ENCODE measurements around the gene IGLON5.

Gene IGLON5

DNA sequence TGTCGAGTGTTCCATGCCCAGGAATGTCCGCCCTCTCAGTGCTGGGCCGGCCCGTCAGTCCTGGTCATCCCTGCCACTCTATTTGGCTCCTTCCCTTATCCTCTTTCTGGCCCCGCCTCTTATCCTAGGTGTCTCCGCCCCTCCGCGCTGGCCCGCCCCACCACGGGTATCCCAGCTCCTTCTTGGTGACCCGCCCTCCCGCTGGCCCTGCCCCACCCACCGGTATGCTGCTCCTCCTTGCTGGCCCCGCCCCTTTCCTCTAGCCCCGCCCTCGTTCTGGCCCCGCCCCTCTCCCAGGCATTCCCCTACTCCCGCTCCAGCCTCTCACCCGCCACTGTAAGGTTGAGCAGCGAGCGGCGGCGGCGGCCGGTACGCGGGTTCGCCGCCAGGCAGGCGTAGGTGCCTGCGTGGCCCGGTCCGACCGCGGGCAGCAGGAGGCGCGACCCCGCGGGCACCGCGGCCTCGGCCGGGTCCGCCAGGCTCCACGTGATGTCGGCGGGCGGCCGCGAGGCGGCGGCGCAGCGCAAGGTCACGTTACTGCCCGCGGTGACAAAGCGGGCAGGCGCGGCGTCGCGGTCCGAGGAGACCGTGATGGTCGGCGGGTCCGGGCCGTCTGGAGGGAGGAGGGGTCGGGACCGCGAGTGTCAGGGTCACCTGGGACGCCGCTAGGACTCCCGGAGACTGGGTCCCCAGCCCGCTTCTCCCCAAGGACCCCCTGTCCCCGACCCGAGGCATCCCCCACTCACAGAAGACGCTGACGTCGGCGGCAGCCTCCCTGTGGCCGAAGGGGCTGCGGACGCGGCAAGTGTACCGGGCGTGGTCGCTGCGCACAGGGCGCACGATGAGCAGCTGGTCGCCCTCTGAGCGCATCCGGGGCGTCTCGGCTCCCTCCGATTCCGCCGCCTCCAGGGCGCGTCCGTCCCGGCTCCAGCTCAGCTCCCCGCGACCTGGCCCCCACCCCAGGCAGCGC, 28.5 kb downstream of the IGLON5 start:
- no peak for DNase-seq

DNA sequence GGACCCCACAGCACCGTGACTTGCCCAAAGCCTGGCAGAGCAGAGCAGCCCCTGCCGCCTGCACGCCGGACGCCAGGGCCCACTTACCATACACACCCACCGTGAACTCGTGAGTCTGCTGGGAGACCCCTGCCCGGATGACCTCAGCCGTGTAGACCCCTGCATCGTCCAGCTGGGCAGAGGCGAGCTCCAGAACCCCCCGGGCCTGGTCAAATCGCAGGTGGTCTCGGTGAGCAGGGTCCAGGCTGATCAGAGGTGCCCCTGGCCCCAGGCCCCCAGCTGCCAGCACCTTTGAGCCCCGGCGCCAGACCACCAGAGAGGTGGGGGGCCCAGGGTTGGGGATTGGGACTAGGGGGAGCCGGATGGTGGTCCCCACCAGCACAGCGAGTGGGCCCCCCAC, 29.6 kb downstream of the IGLON5 start:
- no peak for DNase-seq

DNA sequence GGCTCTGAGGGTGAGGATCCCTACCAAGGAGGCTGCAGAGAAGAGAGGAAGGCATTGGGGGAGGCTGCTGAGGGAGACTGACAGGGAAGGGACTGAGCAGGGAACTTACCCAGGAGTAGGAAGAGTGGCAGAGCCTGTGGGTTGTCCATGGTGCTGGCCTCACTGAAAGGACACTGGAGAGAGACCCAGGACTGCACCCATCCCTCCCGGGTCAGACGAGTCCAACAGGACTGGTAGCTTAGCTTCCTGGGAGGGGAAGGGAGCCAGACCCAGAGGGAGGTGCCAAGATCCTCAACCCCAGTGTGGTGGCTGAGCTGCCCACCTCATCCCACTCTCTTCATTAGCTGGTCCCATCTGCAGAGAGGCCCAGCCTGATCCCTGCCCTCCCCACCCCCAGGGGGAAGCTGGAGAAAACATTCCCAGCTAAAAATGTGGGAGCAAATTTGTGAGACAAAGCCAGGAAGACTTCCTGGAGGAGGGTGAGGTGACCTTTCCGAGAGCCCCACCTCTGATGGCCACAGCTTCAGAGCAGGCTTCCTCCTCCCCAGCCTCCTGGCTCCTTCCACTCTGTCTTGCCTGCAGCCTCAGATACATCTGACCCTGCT, 30.6 kb downstream of the IGLON5 start, which contains the start of gene VSIG10L:
Gene VSIG10L (minus strand): TSS at position 164 of the 605 bp plus-strand sequence. CDS start 15 bp downstream, at position 149.
- DNase-seq, result no peak

DNA sequence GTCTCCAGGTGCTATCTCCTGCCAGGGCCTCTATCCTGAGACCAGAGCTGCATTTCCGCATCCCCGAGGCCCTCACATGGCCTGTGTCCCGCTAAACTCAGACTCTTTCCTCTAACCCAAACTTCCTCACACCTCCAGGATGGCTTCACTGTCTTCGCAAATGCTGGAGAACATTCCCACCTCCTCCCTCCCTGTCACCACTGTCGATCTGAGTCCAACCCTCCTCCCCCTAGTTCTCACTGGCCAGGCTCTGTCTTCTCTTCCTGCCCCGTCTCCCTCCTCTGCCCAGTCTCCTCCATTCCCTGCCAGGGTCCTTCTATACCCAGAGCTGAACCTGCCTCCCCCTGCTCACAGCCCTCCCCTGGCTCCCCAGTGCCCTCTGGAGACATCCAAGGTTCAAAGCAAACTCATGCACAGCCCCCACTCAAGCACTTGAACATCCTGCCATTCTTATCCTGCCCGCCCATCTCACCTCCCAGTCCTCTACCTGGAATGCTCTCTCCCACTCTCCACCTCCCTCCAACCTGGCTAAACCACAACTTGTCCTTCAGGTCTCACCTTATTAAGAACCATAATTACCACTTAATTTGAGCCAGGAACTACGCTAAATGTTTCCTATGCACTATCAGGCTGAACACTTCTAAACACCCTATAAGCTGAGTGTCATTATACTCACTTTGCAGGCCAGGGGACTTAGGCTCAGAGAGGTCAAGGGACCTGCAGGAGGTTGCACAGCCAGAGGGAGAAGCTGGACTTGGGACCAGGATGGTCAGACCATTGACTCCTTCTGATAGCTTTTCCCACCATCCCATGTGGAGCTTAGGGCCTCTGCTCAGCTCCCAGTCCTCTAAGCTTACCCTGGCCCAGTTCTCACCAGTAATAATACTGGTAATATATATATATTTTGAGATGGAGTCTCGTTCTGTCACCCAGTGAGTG, 31.5 kb downstream of the IGLON5 start:
- DNase-seq, result no peak

DNA sequence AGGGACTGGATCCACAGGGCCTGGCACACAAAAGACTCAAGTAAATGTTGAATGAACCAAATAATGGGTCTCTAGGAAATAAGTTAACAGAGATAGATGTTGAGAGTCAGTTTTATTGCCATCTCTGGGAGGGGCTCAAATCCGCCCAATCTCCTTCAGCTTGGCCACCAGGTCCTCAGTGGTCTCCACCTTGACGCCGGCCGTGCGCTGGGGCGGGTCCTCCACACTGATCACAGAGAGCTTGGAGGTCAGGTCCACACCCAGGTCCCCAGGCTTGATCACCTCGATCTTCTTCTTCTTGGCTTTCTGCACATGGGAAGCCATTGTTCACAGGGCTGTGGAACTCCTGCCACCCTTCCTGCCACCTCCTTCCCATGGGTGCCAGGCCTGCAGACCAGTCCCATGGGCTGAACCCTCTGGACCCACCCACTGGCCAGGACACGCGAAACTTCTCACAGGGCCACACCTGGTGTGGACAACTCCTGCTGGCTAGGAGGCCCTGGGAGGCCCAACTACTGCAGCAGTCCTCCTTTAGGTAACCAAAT, 33.7 kb downstream of the IGLON5 start:
- no peak for DNase-seq

DNA sequence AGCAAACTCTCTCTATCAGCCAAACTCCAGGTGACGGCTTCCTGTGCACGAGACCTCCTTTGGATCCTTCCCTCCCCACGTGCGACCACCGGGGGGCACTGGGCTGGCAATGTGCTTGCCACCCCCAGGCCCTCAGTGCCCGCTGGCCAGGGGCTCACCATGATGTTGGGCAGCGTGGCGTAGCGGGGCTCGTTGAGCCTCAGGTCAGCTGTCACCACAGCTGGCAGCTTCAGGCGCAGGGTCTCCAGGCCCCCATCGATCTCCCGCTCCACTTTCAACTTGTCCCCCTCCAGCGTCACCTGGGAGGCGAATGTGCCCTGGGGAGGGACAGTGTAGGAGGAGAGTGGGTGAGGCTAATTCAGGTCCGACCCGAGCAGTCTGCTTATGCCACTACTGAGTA, 35.3 kb downstream of the IGLON5 start:
- no peak for DNase-seq

DNA sequence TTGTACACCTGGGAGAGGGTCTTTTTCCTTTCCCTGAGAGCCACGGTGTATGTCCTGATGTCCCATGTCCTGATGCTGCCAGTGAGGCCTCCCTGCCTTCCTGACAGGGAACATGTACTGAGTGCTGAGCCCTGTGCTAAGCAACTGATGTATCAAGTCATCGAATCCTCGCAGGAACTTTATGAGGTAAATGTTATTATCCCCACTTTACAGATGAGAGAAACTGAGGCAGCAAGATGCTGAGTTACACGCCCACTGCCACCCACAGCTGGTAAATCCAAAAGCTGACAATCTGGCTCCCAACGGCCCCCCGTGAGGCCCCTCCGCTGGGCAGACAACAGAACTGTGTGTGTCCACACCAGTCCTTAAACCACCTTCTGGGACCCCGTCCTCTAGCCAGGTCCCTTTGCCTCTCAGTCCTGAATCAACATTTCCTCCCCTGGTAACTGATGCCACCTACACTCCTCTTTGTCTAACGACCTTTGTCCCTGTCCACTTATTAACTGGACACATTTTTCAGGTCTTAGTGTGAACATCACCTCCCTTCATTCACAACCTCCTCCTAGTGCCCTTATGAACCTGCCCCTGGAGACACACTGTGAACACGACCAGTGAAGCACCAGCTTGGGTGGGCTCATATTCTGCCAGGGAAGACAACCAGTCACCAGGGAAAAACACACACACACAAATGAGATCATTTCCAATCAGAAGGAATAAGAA, 35.9 kb downstream of the IGLON5 start:
- DNase-seq, result no peak

DNA sequence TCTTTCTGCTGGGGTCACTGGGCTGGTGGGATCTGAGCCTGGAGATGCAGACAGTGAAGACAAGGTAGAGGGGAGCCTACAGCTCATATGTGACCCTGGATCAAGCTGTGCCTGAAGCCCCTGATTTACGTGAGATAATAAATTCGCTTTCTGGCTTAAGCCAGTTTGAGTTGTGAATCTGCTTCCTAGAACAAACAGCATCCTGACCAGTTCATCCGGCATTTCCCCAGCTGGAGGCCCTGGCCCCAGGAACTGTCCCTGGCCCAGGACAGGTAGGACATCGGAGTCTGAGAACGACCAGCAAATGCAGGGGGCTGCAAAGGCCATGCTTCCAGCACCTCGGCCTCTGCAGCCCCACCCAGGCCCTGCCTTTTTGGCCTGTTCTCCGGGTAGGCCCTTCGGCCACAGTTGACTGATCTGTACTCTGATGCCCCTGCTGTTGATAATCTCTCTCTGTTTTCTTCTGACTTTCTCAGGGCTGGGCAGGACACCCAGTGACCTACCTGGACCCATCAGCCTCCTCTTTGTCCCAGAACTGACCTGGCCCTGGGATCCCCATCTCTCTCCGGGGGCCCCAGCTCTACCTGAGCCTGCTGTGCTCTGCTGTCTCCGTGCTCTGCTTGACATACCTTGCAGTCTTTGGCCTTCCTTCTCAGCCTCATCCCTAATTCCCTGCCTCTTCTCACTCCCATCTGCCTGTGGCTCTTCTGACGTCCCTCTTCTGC, 40.0 kb downstream of the IGLON5 start:
- no peak for DNase-seq

DNA sequence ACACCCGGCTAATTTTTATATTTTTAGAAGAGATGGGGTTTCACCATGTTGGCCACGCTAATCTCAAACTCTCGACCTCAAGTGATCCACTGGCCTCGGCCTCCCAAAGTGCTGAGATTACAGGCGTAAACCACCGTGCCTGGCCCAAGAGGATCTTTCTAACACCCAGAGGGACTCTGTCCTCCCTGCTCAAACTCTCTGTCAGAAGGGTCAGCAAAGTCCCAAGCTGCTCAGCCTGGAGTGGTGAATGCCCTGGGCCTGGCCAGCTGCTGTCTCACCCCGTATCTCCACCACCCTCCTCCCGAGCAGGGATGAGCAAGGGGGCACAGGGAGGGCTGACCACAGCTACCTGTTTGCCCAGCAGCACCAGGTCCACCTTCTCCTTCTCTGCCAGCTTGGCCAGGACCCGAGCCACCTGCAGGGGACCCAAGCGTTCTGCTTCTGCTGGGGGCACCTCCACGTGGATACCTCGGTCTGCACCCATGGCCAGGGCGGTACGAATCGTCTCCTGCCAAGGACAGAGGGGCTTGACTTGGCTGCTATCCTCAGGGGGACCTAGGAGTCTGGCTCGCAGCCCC, 41.4 kb downstream of the IGLON5 start:
- no peak for DNase-seq

DNA sequence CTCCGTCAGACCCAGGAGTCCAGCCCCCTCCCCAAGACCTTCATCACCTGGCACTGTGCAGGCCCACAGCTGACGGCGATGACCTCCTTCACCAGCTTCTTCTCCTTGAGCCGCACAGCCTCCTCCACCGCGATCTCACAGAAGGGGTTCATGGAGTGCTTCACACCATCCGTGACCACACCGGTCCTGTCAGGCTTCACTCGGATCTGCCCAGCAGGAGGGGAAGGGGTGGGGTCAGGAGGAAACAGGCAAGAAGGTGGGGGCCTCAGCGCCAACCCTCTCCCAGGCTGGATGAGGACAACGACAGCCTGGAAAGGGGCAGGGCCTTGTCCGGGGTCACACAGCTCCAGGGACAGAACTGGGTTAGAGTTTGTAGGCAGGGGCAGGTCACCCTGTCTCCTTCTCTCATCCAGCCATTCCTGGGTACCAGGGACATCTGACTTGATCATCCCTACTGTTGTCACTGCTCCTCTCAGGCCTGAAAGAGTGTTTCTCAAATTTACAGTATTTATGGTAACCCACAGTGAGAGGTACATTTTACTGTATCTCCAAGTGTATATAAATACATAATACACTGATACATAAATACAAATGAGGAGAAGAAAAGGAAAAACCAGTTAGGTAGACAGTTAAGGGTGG, 42.8 kb downstream of the IGLON5 start:
- DNase-seq, result no peak

DNA sequence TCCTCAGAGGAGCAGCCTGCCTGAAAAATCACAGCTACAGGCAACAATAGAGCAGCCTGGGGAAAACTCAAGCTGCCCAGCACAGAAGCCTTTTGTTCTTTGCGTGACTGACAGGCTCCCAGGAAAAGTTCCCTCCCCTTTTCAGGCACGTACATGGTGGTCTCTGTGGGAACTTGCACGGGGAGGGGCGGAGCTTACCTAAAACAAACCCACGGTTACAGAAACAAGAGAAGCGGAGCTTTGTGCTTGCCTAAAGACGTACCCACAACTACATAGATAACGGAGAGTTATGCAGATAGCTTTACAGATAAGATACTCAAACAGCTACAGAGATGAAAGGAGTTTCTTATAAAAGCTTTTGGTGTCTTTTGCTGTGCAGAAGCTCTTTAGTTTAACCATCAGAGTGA, 43.3 kb downstream of the IGLON5 start:
- DNase-seq, result no peak

DNA sequence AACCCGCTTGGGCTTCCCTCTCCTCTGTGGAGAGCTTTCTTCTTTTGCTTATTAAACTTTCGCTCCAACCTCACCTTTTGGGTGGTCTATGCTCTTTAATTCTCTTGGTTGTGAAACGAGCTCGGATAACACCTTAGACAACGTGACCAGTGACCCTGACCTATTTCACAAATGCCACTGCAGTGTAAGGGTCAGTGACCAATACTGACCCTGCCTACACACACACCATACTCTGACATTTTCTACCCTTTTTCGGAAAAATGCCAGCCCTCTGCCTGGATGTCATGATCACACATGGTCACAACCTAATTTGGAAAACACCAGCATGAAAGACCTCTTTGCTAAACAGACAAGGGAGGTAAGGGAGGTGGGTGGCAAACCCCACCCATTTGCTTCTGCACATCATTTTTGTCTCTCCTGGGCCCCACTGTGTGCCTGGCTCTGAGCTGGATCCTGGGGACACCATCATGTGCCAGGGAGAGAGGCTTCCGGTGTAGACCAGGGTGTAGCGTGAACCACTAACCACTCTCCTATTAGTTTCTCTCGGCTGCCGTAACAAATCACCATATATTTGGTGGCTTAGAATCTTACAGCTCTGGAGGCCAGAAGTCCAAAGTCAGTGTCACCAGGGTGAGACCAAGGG, 44.8 kb downstream of the IGLON5 start:
- no peak for DNase-seq

DNA sequence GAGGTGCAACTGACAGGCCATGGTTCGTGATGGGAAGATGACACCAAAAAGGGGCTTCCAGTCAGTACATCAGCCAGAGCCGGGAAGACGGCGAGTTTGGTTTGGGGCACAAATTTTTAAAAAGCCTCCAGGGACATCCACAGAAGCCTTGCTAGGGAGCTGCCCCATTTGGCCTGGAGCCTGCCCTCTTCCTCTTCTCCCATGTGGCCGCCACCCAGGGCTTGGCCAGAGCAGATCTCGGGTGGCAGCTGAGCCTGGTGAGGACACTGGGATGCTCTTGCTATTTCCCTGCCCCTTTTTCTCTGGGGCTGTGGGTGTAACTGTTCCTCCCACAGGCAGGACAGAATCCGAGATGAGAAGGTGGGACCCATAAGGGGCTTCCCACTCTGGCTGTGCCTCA, 46.5 kb downstream of the IGLON5 start:
- no peak for DNase-seq

DNA sequence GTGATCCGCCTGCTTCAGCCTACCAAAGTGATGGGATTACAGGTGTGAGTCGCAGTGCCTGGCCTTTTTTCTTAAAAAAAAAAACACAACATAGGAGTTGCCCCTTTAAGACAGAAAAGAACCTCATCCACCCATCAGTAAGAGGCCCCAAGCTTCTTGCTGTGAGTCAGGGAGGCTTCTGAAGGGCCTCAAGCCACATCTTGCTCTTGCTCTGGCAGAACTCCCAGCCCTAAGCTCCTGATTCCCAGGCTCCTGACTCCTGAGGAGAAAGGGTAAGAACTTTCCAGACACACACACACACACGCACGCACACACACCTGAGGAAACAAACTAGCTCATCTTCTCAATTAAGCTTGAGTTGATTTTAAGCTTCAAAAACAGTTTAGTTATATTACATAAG, 47.9 kb downstream of the IGLON5 start:
- DNase-seq, result no peak

DNA sequence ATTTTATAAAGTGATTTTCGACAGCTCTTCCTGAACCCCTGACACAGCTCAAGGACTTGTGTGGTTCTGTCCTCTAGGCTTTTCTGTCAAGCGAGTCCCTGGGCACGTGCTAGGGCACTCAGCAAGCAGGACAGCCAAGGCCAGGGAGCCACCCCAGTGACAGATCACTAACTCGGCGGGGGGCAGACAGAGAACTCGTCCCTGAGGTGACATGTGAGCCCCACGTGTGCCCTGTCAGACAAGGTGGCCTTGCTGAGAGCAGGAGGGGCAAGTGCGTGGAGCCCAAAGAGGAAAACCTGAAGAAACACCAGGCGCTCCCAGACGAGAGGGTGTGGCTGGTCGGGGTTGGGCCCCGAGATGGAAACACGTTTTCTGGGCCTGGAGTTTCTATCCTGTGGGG, 49.8 kb downstream of the IGLON5 start:
- DNase-seq, result no peak

DNA sequence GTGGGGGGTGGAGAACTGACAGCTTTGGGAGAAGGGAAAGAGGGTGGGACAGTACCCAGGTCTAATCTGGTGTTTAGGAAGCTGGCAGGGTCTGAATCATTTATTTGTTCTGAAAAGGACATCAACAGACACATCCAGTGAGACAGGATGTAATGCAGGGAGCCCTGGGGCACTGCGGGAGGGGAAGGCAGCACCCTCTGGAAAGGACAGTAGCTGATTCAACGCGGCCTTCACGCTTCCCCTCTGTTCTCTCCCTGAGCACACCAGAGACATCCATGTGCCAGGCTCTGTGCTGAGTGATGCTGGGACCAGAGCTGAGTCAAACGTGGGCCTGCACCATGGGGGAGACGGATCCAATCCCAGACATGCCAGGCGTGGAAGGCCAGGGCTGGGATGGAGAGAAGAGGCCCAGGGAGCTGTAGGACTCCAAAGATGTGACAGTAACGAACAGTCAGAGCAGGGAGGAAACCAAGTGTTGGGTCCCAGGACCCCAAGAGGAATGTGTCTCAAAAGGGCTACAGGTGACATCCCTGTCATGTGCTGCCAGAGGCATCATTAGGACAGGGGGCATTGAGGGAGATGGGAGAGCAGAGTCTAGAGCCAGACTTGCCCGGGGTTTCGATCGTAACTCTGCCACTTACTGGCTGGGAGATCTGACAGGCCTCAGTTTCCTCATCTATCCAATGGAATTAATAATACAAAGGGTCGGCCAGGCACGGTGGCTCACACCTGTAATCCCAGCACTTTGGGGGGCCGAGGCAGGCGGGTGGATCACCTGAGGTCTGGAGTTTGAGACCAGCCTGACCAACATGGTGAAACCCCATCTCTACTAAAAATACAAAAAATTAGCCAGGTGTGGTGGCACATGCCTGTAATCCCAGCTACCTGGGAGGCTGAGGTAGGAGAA, 53.0 kb downstream of the IGLON5 start:
- no peak for DNase-seq

DNA sequence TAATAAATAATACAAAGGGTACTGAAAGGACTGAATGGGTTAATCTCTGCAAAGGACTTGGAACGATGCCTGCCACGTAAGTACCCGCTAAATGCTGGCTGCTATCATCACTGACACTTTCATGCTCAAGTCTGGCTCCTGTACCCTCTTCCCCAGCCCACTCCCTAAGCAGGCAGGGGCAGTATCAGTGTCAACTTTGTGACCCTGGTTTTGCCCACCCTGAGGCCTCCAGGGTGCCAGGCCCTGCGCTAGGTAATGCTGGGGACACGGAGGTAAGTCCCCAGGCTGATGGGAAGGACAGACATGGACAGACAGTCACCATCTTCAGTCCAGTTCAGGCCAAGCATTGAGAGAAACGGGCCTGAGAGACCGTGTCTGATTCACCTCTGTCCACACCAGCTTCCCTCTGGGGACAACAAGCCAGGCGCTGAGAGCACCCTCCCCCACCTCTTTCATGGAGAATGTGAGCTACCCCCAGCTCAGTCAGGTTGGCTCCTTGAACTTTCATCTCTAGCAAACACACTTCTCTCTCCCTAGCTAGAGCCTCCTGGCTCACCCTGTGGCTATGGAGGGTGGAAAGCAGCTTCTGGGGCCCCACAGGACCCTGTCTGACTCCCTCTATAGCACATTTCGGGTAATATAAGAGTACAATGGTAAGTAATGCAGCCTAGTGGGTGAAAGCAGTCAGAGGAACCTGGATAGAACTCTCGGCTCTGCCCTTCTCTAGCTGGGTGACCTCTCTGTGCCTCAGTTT, 53.9 kb downstream of the IGLON5 start:
- no peak for DNase-seq

DNA sequence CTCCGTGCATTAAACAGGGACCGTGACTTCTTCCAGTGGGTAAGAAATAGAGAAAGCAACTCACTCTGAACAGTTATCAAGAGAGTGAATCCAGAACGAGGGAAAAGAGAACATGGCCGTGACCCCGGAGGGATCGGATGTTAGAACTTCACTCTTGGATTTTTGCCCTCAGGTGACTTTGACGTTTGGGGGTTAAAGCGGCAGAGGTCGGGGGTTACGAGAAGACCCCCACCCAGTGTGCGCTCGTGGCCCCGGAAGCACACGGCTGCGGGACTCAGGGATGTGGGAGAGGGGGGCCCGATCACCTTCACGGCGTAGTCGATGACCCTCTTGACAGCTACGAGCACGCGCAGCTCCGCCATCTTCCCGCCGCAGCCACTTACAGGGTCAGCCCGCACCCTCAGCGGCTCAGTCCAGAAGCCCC, 54.5 kb downstream of the IGLON5 start, which contains the start of gene ETFB:
Gene ETFB (minus strand): TSS at position 424 of the 424 bp plus-strand sequence. CDS start 62 bp downstream, at position 362.
- no peak for DNase-seq

Measured in NCI-H1092 (cell line).